Nephron (organoid): Measurements from ENCODE around the gene RMC1.

Source experiments
- H3K27ac Mint-ChIP-seq, 3 experiments: 2 replicates each; pipeline ENCODE4 v1.8.0; 2020; ENCODE audit warnings: mixed read lengths in 3 of 3, mild to moderate bottlenecking in 2 of 3, moderate library complexity in 1 of 3
- H3K27me3 Mint-ChIP-seq: 2 replicates; pipeline ENCODE4 v1.8.0; 2021; ENCODE audit warnings: low read depth, mild to moderate bottlenecking, moderate library complexity, mixed read lengths
- H3K36me3 Mint-ChIP-seq: 2 replicates; pipeline ENCODE4 v1.8.0; 2020; ENCODE audit warnings: low read depth, mixed read lengths
- H3K4me1 Mint-ChIP-seq: 2 replicates; pipeline ENCODE4 v1.8.0; 2020; ENCODE audit warnings: mixed read lengths
- H3K4me3 Mint-ChIP-seq, 3 experiments: 2 replicates each; pipeline ENCODE4 v1.8.0; 2020; ENCODE audit warnings: mild to moderate bottlenecking in 3 of 3, mixed read lengths in 3 of 3, moderate library complexity in 2 of 3
- H3K9me3 Mint-ChIP-seq: 2 replicates; pipeline ENCODE4 v1.8.0; 2020; ENCODE audit warnings: mixed read lengths
- TF ChIP-seq, protein P1 (sequence below), 3 experiments: fragments of 200-600 bp; sonication (generic); IDR thresholded peaks; one replicate each; pipeline ENCODE4 v1.5.0; 2021; ENCODE audit warnings: antibody characterized with exemption in 3 of 3; ENCODE audit not compliant: unreplicated experiment in 3 of 3

Gene RMC1

DNA sequence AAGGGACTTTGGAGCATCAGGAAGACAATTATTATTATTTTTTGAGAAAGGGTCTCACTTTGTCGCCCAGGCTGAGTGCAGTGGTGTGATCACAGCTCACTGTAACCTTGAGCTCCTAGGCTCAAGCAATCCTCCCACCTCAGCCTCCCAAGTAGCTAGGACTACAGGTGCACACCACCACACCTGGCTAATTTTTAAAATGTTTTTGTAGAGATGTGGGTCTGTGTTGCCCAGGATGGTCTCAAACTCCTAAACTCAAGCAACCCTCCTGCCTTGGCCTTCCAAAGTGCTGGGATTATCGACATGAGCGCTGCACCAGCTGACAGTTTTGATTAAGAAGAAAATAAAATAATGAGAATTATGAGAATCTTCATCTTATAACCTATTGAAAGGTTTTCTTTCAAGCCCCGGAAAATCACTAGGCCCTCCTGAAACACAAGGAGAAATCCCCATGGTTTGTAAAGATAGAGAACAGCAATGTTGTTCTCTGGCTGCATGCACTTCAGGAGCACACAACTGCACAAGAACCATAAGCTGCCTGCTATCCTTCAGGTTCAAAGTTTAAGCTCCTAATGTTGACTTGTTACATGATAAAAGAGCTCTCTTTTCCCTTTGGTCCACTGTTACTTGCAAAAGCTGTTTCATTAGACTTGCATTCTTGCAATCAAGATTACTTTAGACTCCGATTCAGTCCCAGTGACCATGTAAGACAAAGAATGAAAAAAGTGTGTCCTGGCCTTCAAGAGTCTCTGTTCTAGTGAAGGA is 66.2 kb downstream of the RMC1 start:
- no peaks in the 10 kb centered on the region for H3K27me3 Mint-ChIP-seq
- H3K9me3 Mint-ChIP-seq = no peaks in the 10 kb centered on the region
- no peak overlapping the region for H3K4me3 Mint-ChIP-seq
- H3K27ac Mint-ChIP-seq = peak overlapping the region in 1 of 3 experiments; percentile 50
- TF ChIP-seq, protein P1, sequence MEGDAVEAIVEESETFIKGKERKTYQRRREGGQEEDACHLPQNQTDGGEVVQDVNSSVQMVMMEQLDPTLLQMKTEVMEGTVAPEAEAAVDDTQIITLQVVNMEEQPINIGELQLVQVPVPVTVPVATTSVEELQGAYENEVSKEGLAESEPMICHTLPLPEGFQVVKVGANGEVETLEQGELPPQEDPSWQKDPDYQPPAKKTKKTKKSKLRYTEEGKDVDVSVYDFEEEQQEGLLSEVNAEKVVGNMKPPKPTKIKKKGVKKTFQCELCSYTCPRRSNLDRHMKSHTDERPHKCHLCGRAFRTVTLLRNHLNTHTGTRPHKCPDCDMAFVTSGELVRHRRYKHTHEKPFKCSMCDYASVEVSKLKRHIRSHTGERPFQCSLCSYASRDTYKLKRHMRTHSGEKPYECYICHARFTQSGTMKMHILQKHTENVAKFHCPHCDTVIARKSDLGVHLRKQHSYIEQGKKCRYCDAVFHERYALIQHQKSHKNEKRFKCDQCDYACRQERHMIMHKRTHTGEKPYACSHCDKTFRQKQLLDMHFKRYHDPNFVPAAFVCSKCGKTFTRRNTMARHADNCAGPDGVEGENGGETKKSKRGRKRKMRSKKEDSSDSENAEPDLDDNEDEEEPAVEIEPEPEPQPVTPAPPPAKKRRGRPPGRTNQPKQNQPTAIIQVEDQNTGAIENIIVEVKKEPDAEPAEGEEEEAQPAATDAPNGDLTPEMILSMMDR (IDR thresholded peaks at IDR 0.05; ENCODE audit: unreplicated experiment in 3 of 3) = no peak
- peaks cover 33% of the 10 kb centered on the region for H3K36me3 Mint-ChIP-seq
- peaks cover 6% of the 10 kb centered on the region for H3K4me1 Mint-ChIP-seq

DNA sequence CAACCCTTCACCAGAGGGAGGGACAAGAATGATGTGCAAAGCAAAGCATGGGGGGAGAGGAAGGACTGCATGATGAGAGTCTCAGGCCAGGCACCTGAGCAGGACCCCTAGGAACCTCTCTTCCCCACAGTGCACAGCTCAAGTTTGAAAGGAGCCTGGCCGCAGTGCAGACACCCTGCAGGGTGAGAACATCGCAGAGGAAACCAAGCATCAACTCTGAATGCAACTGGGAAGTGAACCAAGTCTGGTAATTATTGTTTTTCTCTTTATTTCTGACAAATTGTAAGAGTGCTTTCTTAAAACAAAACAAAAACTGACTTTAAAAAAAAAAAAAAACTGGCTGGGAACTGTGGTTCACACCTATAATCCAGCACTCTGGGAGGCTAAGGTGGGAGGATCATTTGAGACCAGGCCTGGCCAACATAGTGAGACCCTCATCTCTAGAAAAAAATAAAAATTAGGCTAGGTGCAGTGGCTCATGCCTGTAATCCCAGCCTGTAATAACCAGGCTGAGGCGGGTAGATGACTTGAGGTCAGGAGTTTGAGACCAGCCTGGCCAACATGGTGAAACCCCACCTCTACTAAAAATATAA is 67.7 kb downstream of the RMC1 start:
- Mint-ChIP-seq H3K4me1 (peaks cover 15% of the 10 kb centered on the region), H3K27ac (no peak overlapping the region), H3K27me3 (no peaks in the 10 kb centered on the region), H3K36me3 (peaks cover 33% of the 10 kb centered on the region), H3K4me3 (no peak overlapping the region), H3K9me3 (no peaks in the 10 kb centered on the region)
- TF ChIP-seq, protein P1 (IDR thresholded peaks at IDR 0.05; ENCODE audit: unreplicated experiment in 3 of 3) = no peak

DNA sequence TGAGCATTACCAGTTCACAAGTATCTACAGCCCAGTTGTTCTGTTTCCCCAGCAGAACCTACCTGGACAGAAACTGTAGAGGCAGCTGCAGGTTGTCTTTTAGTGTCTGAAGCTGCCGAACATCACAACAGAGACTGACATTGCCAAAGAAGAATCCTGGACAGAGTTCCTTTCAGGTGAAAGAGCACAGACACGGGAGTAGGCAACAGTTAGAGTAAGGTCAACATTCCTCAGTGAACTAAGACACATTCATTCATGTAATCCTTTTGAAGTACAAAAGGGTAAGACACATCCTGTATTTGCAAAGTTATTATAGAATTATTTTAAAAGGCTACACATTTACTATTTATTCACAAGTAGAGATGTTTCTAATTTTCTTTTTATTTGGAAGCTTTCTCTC is 68.7 kb downstream of the RMC1 start:
- Mint-ChIP-seq H3K4me1 (peaks cover 20% of the 10 kb centered on the region), H3K27me3 (no peaks in the 10 kb centered on the region), H3K36me3 (peaks cover 33% of the 10 kb centered on the region), H3K4me3 (no peak overlapping the region), H3K9me3 (no peaks in the 10 kb centered on the region), H3K27ac (no peak overlapping the region)
- TF ChIP-seq, protein P1 (IDR thresholded peaks at IDR 0.05; ENCODE audit: unreplicated experiment in 3 of 3) = no peak

DNA sequence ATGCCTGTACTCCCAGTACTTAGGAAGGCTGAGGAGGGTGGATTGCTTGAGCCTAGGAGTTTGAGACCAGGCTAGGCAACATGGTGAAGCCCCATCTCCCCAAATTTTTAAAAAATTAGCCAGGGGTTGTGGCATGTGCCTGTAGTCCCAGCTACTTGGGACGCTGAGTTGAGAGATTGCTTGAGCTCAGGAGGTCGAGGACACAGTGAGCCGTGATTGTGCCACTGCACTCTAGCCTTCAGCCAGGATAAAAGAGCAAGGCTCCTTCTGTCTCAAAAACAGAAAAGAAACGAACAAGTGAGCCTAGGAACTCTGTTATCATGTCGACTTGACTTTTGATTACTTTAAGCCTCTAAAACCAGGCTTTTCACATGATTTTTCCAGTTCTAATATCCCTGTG is 69.3 kb downstream of the RMC1 start:
- H3K9me3 Mint-ChIP-seq = no peaks in the 10 kb centered on the region
- H3K27ac Mint-ChIP-seq = no peak overlapping the region
- H3K27me3 Mint-ChIP-seq = no peaks in the 10 kb centered on the region
- TF ChIP-seq, protein P1 (IDR thresholded peaks at IDR 0.05; ENCODE audit: unreplicated experiment in 3 of 3) = no peak
- peaks cover 28% of the 10 kb centered on the region for H3K36me3 Mint-ChIP-seq
- peaks cover 20% of the 10 kb centered on the region for H3K4me1 Mint-ChIP-seq
- no peak overlapping the region for H3K4me3 Mint-ChIP-seq

DNA sequence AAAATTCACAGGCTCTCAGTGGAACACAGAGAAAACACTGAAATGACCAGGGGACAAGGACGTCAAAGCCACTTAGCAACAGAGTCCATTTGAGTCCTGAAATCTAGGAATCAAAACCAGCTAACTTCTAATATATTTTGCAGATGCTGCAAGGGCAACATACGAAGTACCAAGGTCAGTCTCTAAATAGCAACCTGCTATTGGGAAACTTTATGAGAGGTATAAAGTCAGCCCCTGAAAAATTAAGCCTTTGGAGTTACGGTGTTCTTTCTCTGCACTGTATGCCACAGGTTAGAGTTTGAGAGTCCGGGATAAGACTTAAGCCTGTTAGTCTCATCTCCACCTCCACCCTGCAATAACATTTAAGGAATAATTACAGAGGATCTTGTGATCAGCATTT is 69.7 kb downstream of the RMC1 start:
- no peak overlapping the region for H3K4me3 Mint-ChIP-seq
- peaks cover 20% of the 10 kb centered on the region for H3K4me1 Mint-ChIP-seq
- TF ChIP-seq, protein P1 (IDR thresholded peaks at IDR 0.05; ENCODE audit: unreplicated experiment in 3 of 3) = no peak
- H3K9me3 Mint-ChIP-seq = no peaks in the 10 kb centered on the region
- no peak overlapping the region for H3K27ac Mint-ChIP-seq
- H3K27me3 Mint-ChIP-seq = no peaks in the 10 kb centered on the region
- H3K36me3 Mint-ChIP-seq = peaks cover 25% of the 10 kb centered on the region
